HK-2 (cell line): ENCODE measurements around the gene GFER.
A peak's percentile ranks its signal among the peaks of the same experiment; 100 is the strongest.

Experiments
- DNase-seq: peaks from one replicate; pipeline ENCODE4 v3.0.0-alpha.2; 2018; ENCODE audit not compliant: unreplicated experiment

The GFER gene

GRCh38 chr16:1990351-1991134 is 6.5 kb downstream of the GFER start:
- no peak for DNase-seq

- no peak for DNase-seq
These were observed 7.2 kb downstream of the GFER start for GRCh38 chr16:1991135-1991551.

- no peak for DNase-seq
These were observed 7.6 kb downstream of the GFER start for GRCh38 chr16:1991588-1991947.

GRCh38 chr16:1991948-1992703 is 8.1 kb downstream of the GFER start:
- peak; percentile 98 for DNase-seq

- no peak for DNase-seq
These were observed 8.8 kb downstream of the GFER start for GRCh38 chr16:1992704-1993317.

- peak; percentile 54 for DNase-seq
These were observed 9.7 kb downstream of the GFER start for GRCh38 chr16:1993731-1994131.

GRCh38 chr16:1997494-1998359 is 13.7 kb downstream of the GFER start:
- DNase-seq = no peak

- DNase-seq = no peak
These were observed 14.4 kb downstream of the GFER start for GRCh38 chr16:1998360-1998835.

GRCh38 chr16:1998852-1999801 is 15.1 kb downstream of the GFER start:
- DNase-seq = no peak

GRCh38 chr16:1999866-2000514 is 16.0 kb downstream of the GFER start:
- DNase-seq = no peak

GRCh38 chr16:2001035-2001434 is 17.0 kb downstream of the GFER start:
- DNase-seq = no peak

GRCh38 chr16:2001456-2002355 is 17.7 kb downstream of the GFER start:
- DNase-seq = no peak

GRCh38 chr16:2002406-2003230 is 18.6 kb downstream of the GFER start:
- no peak for DNase-seq

GRCh38 chr16:2003231-2003826 is 19.3 kb downstream of the GFER start:
- DNase-seq = no peak

GRCh38 chr16:2003827-2004641 is 20.0 kb downstream of the GFER start:
- DNase-seq = peak; percentile 61

- no peak for DNase-seq
These were observed 21.0 kb downstream of the GFER start for GRCh38 chr16:2004795-2005517.
